Measurements from ENCODE around the gene MCU.
"Not testable (repeated sequence)": the region's sequence is repeated elsewhere in the genome, so short reads cannot be mapped to it uniquely, and the experiment has no call there.

Gene MCU

DNA sequence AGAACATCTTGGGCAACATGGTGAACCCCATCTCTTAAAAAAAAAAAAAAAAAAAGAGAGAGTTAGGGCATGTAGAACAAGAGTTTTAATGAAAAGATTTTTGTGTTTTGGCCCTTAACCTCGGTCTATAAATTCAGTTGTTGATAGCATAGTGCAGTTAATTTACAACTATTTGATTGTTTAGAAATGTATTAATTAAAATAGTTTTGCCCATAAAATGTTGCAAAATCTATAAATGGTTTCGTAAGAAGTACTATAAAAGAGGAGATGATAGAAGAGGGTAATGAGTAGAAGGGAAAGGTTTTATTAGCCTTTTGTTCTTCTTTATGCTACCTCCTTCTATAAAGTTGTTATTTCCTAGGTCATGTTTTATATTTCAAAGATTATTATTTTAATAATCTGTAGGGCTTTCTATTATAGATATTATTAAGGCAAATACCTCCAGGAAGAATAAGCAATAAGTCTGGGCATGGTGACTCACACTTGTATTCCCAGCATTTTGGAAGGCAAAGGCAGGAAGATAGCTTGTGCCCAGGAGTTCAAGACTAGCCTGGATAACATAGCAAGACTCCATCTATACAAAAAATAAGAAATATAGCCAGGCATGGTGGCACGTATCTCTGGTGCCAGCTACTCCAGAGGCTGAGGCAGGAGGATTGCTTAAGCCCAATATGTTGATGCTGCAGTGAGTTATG lies 73.3 kb downstream of the MCU start:
- no peak for DNase-seq (ENCODE audit: low read depth)
- H3K4me3 ChIP-seq (ENCODE audit: low read depth, low read length) = no peak overlapping the region
- no peak for TF ChIP-seq CTCF (IDR thresholded peaks at IDR 0.05; ENCODE audit: control insufficient read depth, extremely low read depth, insufficient read depth)

- not testable (repeated sequence) for DNase-seq (ENCODE audit: low read depth); H3K4me3 ChIP-seq (ENCODE audit: low read depth, low read length)
These were observed 79.3 kb downstream of the MCU start for GRCh38 chr10:72771195-72771594.

DNA sequence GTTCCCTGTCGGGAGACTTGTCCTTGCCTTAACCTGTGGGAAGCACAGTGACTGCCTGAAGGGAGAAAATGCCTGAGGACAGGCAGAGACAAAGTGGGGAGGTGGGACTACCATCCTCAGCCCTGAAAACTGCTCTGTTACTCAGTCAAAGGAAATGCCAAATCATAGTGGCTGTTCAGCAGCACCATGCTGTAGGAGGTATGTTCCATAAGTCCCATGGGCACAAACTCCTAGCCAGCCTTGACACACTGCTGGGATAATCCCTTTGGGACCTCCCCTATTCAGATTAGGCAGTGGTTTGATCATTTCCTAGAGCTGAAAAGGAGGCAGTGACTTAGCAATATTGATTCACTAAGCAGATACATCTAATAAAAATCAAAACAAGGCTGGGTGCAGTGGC lies 80.1 kb downstream of the MCU start:
- DNase-seq (ENCODE audit: low read depth) = no peak
- TF ChIP-seq CTCF (IDR thresholded peaks at IDR 0.05; ENCODE audit: control insufficient read depth, extremely low read depth, insufficient read depth) = no peak
- H3K4me3 ChIP-seq (ENCODE audit: low read depth, low read length) = no peak overlapping the region

DNA sequence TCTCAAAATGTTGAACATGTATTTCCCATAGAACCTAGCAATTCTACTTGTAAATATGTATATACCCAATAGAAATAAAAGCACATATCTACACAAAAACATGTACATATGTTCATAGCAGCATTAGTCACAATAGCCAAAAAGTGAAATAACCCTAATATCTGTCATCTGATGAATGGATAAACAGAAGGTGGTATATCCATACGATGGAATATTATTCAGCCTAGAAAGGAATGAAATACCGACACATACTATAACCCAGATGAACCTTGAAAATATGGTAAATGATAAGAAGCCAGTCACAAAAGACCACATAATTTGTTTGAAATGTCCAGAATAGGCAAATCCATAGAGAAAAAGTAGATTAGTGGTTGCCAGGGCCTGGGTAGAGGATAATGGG lies 87.9 kb downstream of the MCU start:
- TF ChIP-seq CTCF (IDR thresholded peaks at IDR 0.05; ENCODE audit: control insufficient read depth, extremely low read depth, insufficient read depth) = no peak
- DNase-seq (ENCODE audit: low read depth) = no peak
- no peak overlapping the region for H3K4me3 ChIP-seq (ENCODE audit: low read depth, low read length)

DNA sequence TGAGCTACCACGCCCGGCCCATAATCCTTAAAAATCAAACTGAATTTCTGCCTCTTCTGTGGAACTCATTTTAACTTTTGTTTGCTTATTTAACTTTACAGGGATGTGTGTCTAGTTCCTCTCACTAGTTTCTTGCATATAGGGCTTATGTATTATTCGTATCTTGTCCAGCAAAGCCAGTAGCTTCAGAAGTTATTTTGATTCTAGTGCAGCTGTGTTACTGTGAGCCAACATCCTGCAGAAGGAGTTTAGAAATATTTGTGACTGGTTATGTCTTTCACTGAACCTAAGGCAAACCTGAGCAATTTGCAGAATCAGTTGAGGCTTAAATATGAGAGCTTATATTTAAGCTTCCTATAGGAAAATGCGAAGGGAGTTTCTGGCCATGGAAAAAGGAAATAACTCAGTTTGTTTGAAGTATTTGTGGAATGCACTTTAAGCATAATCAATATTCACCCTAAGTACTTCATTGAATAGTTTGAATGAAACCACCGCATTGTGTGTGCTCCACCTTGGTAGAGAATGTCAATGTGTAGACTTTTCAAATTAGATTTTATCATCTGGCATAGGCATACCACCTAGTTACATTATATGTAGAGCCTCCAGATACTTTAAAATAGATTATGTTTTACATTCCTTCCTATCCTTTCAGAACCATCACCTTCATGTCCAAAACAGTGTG lies 90.8 kb downstream of the MCU start:
- no peak for TF ChIP-seq CTCF (IDR thresholded peaks at IDR 0.05; ENCODE audit: control insufficient read depth, extremely low read depth, insufficient read depth)
- DNase-seq (ENCODE audit: low read depth) = no peak
- H3K4me3 ChIP-seq (ENCODE audit: low read depth, low read length) = no peak overlapping the region

DNA sequence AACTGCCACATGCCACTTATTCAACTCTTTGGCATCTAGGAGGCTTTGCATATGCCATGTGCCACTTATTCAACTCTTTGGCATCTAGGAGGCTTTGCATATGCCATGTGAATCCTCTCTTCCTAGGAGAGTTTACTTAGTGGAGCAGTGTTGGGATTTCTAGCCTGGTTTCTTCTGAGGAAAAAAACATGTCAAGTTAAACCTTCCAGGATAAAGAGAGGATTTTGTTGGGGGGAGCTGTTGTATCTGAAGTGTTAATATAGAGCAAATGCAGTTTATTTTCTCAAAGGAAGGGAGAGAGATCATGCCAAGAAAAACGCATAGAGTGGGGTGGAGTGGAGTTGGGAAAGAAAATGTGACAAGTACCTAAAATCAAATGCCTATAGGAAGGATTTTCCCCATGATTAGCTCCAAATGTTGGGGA lies 91.5 kb downstream of the MCU start:
- no peak for TF ChIP-seq CTCF (IDR thresholded peaks at IDR 0.05; ENCODE audit: control insufficient read depth, extremely low read depth, insufficient read depth)
- DNase-seq (ENCODE audit: low read depth) = no peak
- no peak overlapping the region for H3K4me3 ChIP-seq (ENCODE audit: low read depth, low read length)

- H3K4me3 ChIP-seq (ENCODE audit: low read depth, low read length) = no peak overlapping the region
- DNase-seq (ENCODE audit: low read depth) = no peak
- no peak for TF ChIP-seq CTCF (IDR thresholded peaks at IDR 0.05; ENCODE audit: control insufficient read depth, extremely low read depth, insufficient read depth)
These were observed 92.8 kb downstream of the MCU start for GRCh38 chr10:72784551-72785351.

Measured in LNCaP clone FGC (cell line).